B cell (primary cell): Measurements from ENCODE around the gene EHBP1L1. TPM values are rescaled to one million over a fixed set of nuclear protein-coding genes. Genes with fewer than 3 reads are reported as not detected.

ENCODE experiments used
- ATAC-seq: fragments of 200-7000 bp; cut with Tn5 transposase; one replicate; pipeline ENCODE4 v1.10.0; 2021; ENCODE audit warnings: low read depth, mild to moderate bottlenecking, moderate number of reproducible peaks, moderate library complexity
- CTCF ChIA-PET: fragments of 350-600 bp; sonication (Branson Sonifier 250); formaldehyde crosslinking; loops from one replicate; lab custom pipeline; 2021; ENCODE audit warnings: antibody characterized with exemption, inconsistent platforms; lab: Charles Lee
- POLR2A ChIA-PET: fragments of 350-600 bp; sonication (Branson Sonifier 250); formaldehyde crosslinking; loops from one replicate; lab custom pipeline; 2021; ENCODE audit warnings: antibody characterized with exemption; lab: Charles Lee
- DNase-seq: peaks from one replicate; pipeline ENCODE4 v3.0.0; 2013
- H2AFZ ChIP-seq: 2 replicates; pipeline ENCODE4 v1.6.1; 2012; ENCODE audit warnings: mild to moderate bottlenecking, low read depth, low read length; ENCODE audit not compliant: insufficient read depth, poor library complexity, severe bottlenecking
- H3K27ac ChIP-seq, 2 donors: 1 replicate in 1 of 2; 2 replicates in 1 of 2; pipeline ENCODE4 v1.5.1; 2012 to 2013; ENCODE audit warnings: low read length in 2 of 2, mild to moderate bottlenecking in 2 of 2, moderate library complexity in 1 of 2
- H3K27me3 ChIP-seq, 4 experiments: fragments of 200-600 bp in 1 of 4; sonication (generic) in 1 of 4; replicated peaks in 1 of 4; 1 replicate in 2 of 4; 2 replicates in 2 of 4; pipeline versions ENCODE4 v1.6.1 to v1.7.0; 2013 to 2016; ENCODE audit warnings: low read length in 3 of 4, mild to moderate bottlenecking in 2 of 4, mixed read lengths in 1 of 4, moderate library complexity in 1 of 4; ENCODE audit not compliant: insufficient read depth in 4 of 4, control insufficient read depth in 3 of 4; ENCODE audit errors: control extremely low read depth in 1 of 4
- H3K36me3 ChIP-seq, 2 experiments: replicated peaks in 1 of 2; 1 replicate in 1 of 2; 2 replicates in 1 of 2; pipeline versions ENCODE4 v1.6.1 to v1.7.1; 2013; ENCODE audit warnings: low read length in 1 of 2; ENCODE audit not compliant: insufficient read depth in 2 of 2, control insufficient read depth in 1 of 2; ENCODE audit errors: control extremely low read depth in 1 of 2, extremely low read depth in 1 of 2
- H3K4me1 ChIP-seq, 2 donors: fragments of 200-600 bp in 1 of 2; sonication (generic) in 1 of 2; 1 replicate in 1 of 2; 2 replicates in 1 of 2; pipeline versions ENCODE4 v1.5.1 to v1.6.1; 2013 to 2017; ENCODE audit warnings: low read length in 2 of 2; ENCODE audit not compliant: control insufficient read depth in 2 of 2, insufficient read depth in 2 of 2
- H3K4me2 ChIP-seq: replicated peaks from 2 replicates; pipeline ENCODE3; 2012; ENCODE audit warnings: mild to moderate bottlenecking, low read depth, low read length; ENCODE audit not compliant: poor library complexity, severe bottlenecking
- H3K4me3 ChIP-seq, 5 experiments: fragments of 200-600 bp in 1 of 5; sonication (generic) in 1 of 5; 1 replicate in 3 of 5; 2 replicates in 2 of 5; pipeline versions ENCODE4 v1.5.1 to v1.7.0; 2011 to 2016; ENCODE audit warnings: low read length in 4 of 5, mild to moderate bottlenecking in 4 of 5, low read depth in 2 of 5, control low read depth in 1 of 5, moderate library complexity in 1 of 5; ENCODE audit not compliant: insufficient read depth in 1 of 5; ENCODE audit errors: control extremely low read depth in 1 of 5, extremely low read depth in 1 of 5
- H3K79me2 ChIP-seq: fragments of 200-600 bp; sonication (generic); one replicate; pipeline ENCODE4 v1.6.0; 2016; ENCODE audit warnings: low read length; ENCODE audit not compliant: control insufficient read depth, insufficient read depth
- H3K9ac ChIP-seq: fragments of 200-600 bp; sonication (generic); 2 replicates; pipeline ENCODE4 v1.6.1; 2017; ENCODE audit warnings: mild to moderate bottlenecking, low read length, moderate library complexity
- H3K9me3 ChIP-seq, 3 donors: one replicate each; pipeline versions ENCODE4 v1.6.1 to v1.7.1; 2013; ENCODE audit warnings: low read length in 2 of 3; ENCODE audit not compliant: control insufficient read depth in 2 of 3, insufficient read depth in 1 of 3; ENCODE audit errors: control extremely low read depth in 1 of 3
- H4K20me1 ChIP-seq: 2 replicates; pipeline ENCODE4 v1.6.0; 2012; ENCODE audit warnings: mild to moderate bottlenecking, low read length; ENCODE audit not compliant: insufficient read depth, control insufficient read depth, poor library complexity, severe bottlenecking
- H3K27ac Mint-ChIP-seq: one replicate; pipeline ENCODE4 v1.8.0; 2021; ENCODE audit warnings: mixed read lengths
- H3K27me3 Mint-ChIP-seq: one replicate; pipeline ENCODE4 v1.8.0; 2021; ENCODE audit warnings: mixed read lengths
- H3K4me1 Mint-ChIP-seq: one replicate; pipeline ENCODE4 v1.8.0; 2021; ENCODE audit warnings: mixed read lengths
- H3K4me3 Mint-ChIP-seq: one replicate; pipeline ENCODE4 v1.8.0; 2021; ENCODE audit warnings: mixed read lengths
- H3K9me3 Mint-ChIP-seq: one replicate; pipeline ENCODE4 v1.8.0; 2022; ENCODE audit warnings: mixed read lengths; ENCODE audit not compliant: insufficient read depth
- EZH2 ChIP-seq: IDR thresholded peaks from 2 replicates; pipeline ENCODE4 v1.6.1; 2012; ENCODE audit warnings: borderline replicate concordance, low read depth, mild to moderate bottlenecking, moderate library complexity, low read length; ENCODE audit not compliant: insufficient read depth, poor library complexity, severe bottlenecking
- WGBS: methylation state at CpG from one replicate; pipeline ENCODE4 v1.1.5; 2013; ENCODE audit warnings: missing lambda C conversion rate; ENCODE audit not compliant: insufficient coverage; 5-methylcytosine and 5-hydroxymethylcytosine counted together
- intact Hi-C: fragments of 100-400 bp; cut with micrococcal nuclease; formaldehyde crosslinking; loops from one replicate; pipeline ENCODE4 v1.10.0; 2022
- polyA plus RNA-seq: library from polyadenylated mRNA; depleted of rRNA; stranded (reverse); fragments of >200 nt; gene quantifications from 2 replicates; pipeline ENCODE4 v1.2.3, GENCODE V29; 2012
- total RNA-seq, 2 donors: library from RNA; stranded (reverse); fragments of 120-200 nt in 1 of 2; gene quantifications; 1 replicate in 1 of 2; 2 replicates in 1 of 2; pipeline versions ENCODE4 v1.2.3 to v1.2.4, GENCODE V29; 2013 to 2022
- TF ChIP-seq, protein P1 (sequence below): fragments of 200-600 bp; IDR thresholded peaks from one replicate; pipeline ENCODE4 v1.8.0; 2022; ENCODE audit warnings: antibody characterized with exemption, mild to moderate bottlenecking

The EHBP1L1 gene
- total and polyA plus RNA-seq, 2 donors (not counting 1 experiment from before 2014, with no cell fraction given): 202 to 279 TPM

DNA sequence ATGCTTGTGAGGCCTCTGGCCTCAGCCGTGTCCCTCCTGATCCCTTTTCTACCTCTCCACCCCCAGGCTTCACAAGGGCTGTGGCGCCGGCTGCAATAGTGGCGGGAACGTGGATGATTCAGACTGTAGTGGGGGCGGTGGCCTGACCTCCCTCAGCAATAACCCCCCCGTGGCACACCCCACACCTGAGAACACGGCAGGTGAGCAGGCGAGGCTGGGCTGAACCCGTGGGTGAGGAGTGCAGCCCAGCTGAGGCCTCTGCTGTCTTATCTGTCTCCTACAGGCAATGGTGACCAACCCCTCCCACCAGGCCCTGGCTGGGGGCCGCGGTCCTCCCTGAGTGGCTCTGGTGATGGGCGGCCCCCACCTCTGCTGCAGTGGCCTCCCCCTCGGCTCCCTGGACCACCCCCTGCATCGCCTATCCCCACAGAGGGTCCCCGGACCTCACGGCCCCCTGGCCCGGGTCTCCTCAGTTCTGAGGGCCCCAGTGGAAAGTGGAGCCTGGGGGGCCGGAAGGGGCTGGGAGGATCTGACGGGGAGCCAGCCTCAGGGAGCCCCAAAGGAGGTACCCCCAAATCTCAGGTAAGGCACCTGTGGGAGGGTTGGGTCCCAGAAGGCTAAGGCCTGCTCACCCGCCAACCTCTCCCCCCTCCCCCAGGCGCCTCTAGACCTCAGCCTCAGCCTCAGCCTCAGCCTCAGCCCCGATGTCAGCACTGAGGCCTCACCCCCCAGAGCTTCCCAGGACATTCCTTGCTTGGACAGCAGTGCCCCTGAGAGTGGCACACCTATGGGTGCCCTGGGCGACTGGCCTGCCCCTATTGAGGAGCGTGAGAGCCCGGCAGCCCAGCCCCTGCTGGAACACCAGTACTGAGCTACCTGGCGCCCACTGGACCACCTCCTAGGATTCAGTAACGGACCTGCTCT is 60.5 kb downstream of the EHBP1L1 start:
- H3K4me1 ChIP-seq: peaks cover 24 to 52% of the 10 kb centered on the region in 2 donors
- H4K20me1 ChIP-seq: peaks cover 53% of the 10 kb centered on the region
- H3K4me3 Mint-ChIP-seq: peak overlapping the region; percentile 75
- H3K4me2 ChIP-seq: no peak overlapping the region
- ATAC-seq (no peak), DNase-seq (no peak)
- H3K27ac Mint-ChIP-seq: peak overlapping the region; percentile 61
- peaks cover 35% of the 10 kb centered on the region for H3K4me1 Mint-ChIP-seq
- H3K9me3 Mint-ChIP-seq: no peaks in the 10 kb centered on the region
- no peak for TF ChIP-seq EZH2
- ChIA-PET CTCF (interaction anchor here (1.0 to 7.4 kb wide), 2 partner anchors 10 to 11 kb away, joined by 3 to 86 read pairs; no protein-coding TSS in a partner anchor), POLR2A (interaction anchor here (0.5 to 1.9 kb wide), 6 partner anchors 9 to 837 kb away, joined by 3 to 10 read pairs (median 5); no protein-coding TSS in a partner anchor)
- no peak overlapping the region for H3K9ac ChIP-seq
- intact Hi-C loops: no loop called here
- H2AFZ ChIP-seq: no peak overlapping the region
- no peaks in the 10 kb centered on the region for H3K27me3 Mint-ChIP-seq
- H3K79me2 ChIP-seq: peaks cover 89% of the 10 kb centered on the region
- H3K27ac ChIP-seq: peak overlapping the region in 1 of 2 donors; percentile 100
- no peak overlapping the region for H3K4me3 ChIP-seq
- WGBS: 97% methylated on average over 17 of the region's 28 CpGs
- no peaks in the 10 kb centered on the region for H3K9me3 ChIP-seq
- H3K27me3 ChIP-seq: no peaks in the 10 kb centered on the region
- H3K36me3 ChIP-seq: peaks cover 0 to 40% of the 10 kb centered on the region in 2 experiments

DNA sequence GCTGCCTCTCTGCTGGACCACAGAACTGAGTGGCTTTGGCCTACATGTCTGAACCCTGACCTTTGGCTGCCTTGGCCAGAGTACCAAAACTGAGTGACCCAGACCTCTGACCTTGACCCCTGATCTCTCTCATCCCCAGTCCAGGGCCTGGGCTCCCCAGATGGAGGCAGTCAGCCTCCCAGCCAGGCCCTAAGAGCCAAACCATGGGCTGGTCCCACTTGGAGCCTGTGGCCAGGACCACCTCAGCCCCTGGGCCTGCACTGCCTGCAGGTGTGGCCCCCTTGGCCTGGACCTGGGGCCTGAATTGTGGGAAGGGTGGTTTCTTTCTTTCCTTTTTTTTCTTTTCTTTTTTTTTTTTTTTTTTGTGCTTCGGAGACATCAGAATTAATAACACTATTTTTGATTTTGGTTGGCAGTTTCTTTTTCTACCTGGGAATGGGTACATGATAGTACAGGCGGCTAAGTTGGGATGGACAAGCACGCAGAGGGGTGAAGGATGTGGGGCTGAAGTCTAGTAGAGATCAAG is 61.2 kb downstream of the EHBP1L1 start:
- H3K4me3 ChIP-seq: no peak overlapping the region
- ATAC-seq (no peak), DNase-seq (no peak)
- H3K36me3 ChIP-seq: peaks cover 0 to 43% of the 10 kb centered on the region in 2 experiments
- peak overlapping the region; percentile 96 for H3K4me2 ChIP-seq
- ChIA-PET CTCF (interaction anchor here (0.9 to 7.4 kb wide), 6 partner anchors 10 to 307 kb away, joined by 3 to 86 read pairs (median 6); partner anchors contain the start of gene KAT5), POLR2A (interaction anchor here (0.7 to 5.0 kb wide), 7 partner anchors 9 to 838 kb away, joined by 3 to 116 read pairs (median 7); partner anchors contain the start of gene RELA)
- peaks cover 41% of the 10 kb centered on the region for H3K4me1 Mint-ChIP-seq
- peaks cover 90% of the 10 kb centered on the region for H3K79me2 ChIP-seq
- 100% methylated on average over 1 of the region's 3 CpGs for WGBS
- peak overlapping the region; percentile 99 for H3K4me3 Mint-ChIP-seq
- H3K9me3 Mint-ChIP-seq: no peaks in the 10 kb centered on the region
- peaks cover 60% of the 10 kb centered on the region for H4K20me1 ChIP-seq
- no peak overlapping the region for H3K9ac ChIP-seq
- TF ChIP-seq, protein P1, sequence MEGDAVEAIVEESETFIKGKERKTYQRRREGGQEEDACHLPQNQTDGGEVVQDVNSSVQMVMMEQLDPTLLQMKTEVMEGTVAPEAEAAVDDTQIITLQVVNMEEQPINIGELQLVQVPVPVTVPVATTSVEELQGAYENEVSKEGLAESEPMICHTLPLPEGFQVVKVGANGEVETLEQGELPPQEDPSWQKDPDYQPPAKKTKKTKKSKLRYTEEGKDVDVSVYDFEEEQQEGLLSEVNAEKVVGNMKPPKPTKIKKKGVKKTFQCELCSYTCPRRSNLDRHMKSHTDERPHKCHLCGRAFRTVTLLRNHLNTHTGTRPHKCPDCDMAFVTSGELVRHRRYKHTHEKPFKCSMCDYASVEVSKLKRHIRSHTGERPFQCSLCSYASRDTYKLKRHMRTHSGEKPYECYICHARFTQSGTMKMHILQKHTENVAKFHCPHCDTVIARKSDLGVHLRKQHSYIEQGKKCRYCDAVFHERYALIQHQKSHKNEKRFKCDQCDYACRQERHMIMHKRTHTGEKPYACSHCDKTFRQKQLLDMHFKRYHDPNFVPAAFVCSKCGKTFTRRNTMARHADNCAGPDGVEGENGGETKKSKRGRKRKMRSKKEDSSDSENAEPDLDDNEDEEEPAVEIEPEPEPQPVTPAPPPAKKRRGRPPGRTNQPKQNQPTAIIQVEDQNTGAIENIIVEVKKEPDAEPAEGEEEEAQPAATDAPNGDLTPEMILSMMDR: no peak
- TF ChIP-seq EZH2: no peak
- intact Hi-C loops: no loop called here
- peak overlapping the region; percentile 100 for H3K27ac ChIP-seq
- no peaks in the 10 kb centered on the region for H3K27me3 ChIP-seq
- H3K27ac Mint-ChIP-seq: peak overlapping the region; percentile 98
- H3K9me3 ChIP-seq: no peaks in the 10 kb centered on the region
- H2AFZ ChIP-seq: no peak overlapping the region
- no peaks in the 10 kb centered on the region for H3K27me3 Mint-ChIP-seq
- peaks cover 31 to 59% of the 10 kb centered on the region in 2 donors for H3K4me1 ChIP-seq
